Central memory CD8-positive, alpha-beta T cell (primary cell): Measurements from ENCODE around the gene KCNC1.

Source experiments
- ATAC-seq: fragments of 150-1000 bp; cut with Tn5 transposase; replicated peaks from 2 replicates; pipeline ENCODE4 v1.10.0; 2022; ENCODE audit warnings: mild to moderate bottlenecking, moderate FRiP score, moderate number of reproducible peaks; ENCODE audit not compliant: poor library complexity, severe bottlenecking; ENCODE audit errors: extremely low read depth
- DNase-seq, 2 donors: peaks; one replicate each; pipeline ENCODE4 v3.0.0; 2021; ENCODE audit warnings: low spot score in 2 of 2
- H3K27ac Mint-ChIP-seq: one replicate; pipeline ENCODE4 v1.8.0; 2022; ENCODE audit warnings: low read depth, mild to moderate bottlenecking, moderate library complexity, mixed read lengths
- H3K27me3 Mint-ChIP-seq: one replicate; pipeline ENCODE4 v1.8.0; 2022; ENCODE audit warnings: mixed read lengths
- H3K36me3 Mint-ChIP-seq: one replicate; pipeline ENCODE4 v1.8.0; 2022; ENCODE audit warnings: mild to moderate bottlenecking, moderate library complexity, mixed read lengths; ENCODE audit not compliant: insufficient read depth
- H3K4me1 Mint-ChIP-seq: one replicate; pipeline ENCODE4 v1.8.0; 2022; ENCODE audit warnings: mixed read lengths
- H3K4me3 Mint-ChIP-seq: one replicate; pipeline ENCODE4 v1.8.0; 2022; ENCODE audit warnings: mild to moderate bottlenecking, moderate library complexity, mixed read lengths
- H3K9me3 Mint-ChIP-seq: one replicate; pipeline ENCODE4 v1.8.0; 2022; ENCODE audit warnings: mixed read lengths

Gene KCNC1

GRCh38 chr11:17719028-17719937 lies 15.3 kb upstream of the KCNC1 start, which contains the start of gene MYOD1:
Gene MYOD1 (plus strand): TSS chr11:17719571. CDS start chr11:17719783, 212 bp downstream.
- no peak within 1 kb of the TSS for H3K27ac Mint-ChIP-seq
- H3K4me3 Mint-ChIP-seq, result no peak within 1 kb of the TSS

DNA sequence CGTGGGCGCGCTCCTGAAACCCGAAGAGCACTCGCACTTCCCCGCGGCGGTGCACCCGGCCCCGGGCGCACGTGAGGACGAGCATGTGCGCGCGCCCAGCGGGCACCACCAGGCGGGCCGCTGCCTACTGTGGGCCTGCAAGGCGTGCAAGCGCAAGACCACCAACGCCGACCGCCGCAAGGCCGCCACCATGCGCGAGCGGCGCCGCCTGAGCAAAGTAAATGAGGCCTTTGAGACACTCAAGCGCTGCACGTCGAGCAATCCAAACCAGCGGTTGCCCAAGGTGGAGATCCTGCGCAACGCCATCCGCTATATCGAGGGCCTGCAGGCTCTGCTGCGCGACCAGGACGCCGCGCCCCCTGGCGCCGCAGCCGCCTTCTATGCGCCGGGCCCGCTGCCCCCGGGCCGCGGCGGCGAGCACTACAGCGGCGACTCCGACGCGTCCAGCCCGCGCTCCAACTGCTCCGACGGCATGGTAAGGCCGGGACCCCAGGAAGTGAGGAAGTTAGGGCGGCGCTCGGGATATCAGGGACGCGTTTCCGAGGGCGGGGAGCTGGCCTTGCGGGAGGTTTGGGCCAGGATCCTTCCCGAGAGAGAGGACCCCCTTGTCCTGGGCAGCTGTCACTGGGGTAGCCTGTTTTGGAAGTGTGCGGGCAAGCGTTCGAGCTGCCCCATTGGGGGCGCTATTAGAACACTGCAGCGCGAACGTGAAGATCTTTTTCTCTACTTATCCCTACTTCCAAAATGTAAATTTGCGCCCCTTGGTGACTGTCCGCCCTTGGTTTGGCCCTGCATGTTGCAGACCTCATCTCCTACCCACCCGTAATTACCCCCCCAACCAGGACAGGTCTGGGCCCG lies 14.4 kb upstream of the KCNC1 start:
- ATAC-seq (no peak), DNase-seq (no peak)
- Mint-ChIP-seq H3K9me3 (no peaks in the 10 kb centered on the region), H3K36me3 (no peaks in the 10 kb centered on the region), H3K27ac (no peak overlapping the region), H3K4me1 (no peaks in the 10 kb centered on the region), H3K27me3 (peaks cover 34% of the 10 kb centered on the region), H3K4me3 (no peak overlapping the region)

More at GRCh38 chr11:17719028-17719937, 15.3 kb upstream of the KCNC1 start, which contains the start of gene MYOD1:
- no peak for DNase-seq
- no peak for ATAC-seq
- no peaks in the 10 kb centered on the region for H3K4me1 Mint-ChIP-seq
- no peaks in the 10 kb centered on the region for H3K9me3 Mint-ChIP-seq
- H3K27me3 Mint-ChIP-seq, result peaks cover 32% of the 10 kb centered on the region
- no peaks in the 10 kb centered on the region for H3K36me3 Mint-ChIP-seq

DNA sequence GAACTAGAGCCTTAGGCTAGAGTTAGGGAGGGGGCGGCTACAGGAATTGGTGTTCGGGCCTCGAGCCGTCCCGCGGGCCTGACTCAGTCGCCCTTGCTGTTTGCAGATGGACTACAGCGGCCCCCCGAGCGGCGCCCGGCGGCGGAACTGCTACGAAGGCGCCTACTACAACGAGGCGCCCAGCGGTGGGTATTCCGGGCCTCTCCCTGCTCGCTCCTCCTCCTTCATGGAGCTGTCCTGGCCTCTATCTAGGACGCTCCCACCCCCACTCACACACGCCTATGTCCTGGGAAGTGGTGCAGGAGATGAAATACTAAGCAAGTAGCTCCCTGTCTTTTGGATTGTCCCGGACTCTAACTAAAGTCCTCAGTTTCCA lies 13.8 kb upstream of the KCNC1 start:
- no peaks in the 10 kb centered on the region for H3K36me3 Mint-ChIP-seq
- peaks cover 34% of the 10 kb centered on the region for H3K27me3 Mint-ChIP-seq
- DNase-seq, result no peak
- H3K9me3 Mint-ChIP-seq, result no peaks in the 10 kb centered on the region
- no peaks in the 10 kb centered on the region for H3K4me1 Mint-ChIP-seq
- no peak overlapping the region for H3K4me3 Mint-ChIP-seq
- no peak for ATAC-seq
- no peak overlapping the region for H3K27ac Mint-ChIP-seq

DNA sequence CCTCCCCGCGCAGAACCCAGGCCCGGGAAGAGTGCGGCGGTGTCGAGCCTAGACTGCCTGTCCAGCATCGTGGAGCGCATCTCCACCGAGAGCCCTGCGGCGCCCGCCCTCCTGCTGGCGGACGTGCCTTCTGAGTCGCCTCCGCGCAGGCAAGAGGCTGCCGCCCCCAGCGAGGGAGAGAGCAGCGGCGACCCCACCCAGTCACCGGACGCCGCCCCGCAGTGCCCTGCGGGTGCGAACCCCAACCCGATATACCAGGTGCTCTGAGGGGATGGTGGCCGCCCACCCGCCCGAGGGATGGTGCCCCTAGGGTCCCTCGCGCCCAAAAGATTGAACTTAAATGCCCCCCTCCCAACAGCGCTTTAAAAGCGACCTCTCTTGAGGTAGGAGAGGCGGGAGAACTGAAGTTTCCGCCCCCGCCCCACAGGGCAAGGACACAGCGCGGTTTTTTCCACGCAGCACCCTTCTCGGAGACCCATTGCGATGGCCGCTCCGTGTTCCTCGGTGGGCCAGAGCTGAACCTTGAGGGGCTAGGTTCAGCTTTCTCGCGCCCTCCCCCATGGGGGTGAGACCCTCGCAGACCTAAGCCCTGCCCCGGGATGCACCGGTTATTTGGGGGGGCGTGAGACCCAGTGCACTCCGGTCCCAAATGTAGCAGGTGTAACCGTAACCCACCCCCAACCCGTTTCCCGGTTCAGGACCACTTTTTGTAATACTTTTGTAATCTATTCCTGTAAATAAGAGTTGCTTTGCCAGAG lies 13.2 kb upstream of the KCNC1 start:
- Mint-ChIP-seq H3K36me3 (no peaks in the 10 kb centered on the region), H3K4me3 (no peak overlapping the region), H3K9me3 (no peaks in the 10 kb centered on the region), H3K27ac (no peak overlapping the region), H3K27me3 (peaks cover 34% of the 10 kb centered on the region), H3K4me1 (no peaks in the 10 kb centered on the region)
- no peak for DNase-seq
- ATAC-seq, result no peak

- DNase-seq (no peak), ATAC-seq (no peak)
- no peaks in the 10 kb centered on the region for H3K36me3 Mint-ChIP-seq
- no peaks in the 10 kb centered on the region for H3K9me3 Mint-ChIP-seq
- H3K27ac Mint-ChIP-seq, result no peak overlapping the region
- no peaks in the 10 kb centered on the region for H3K4me1 Mint-ChIP-seq
- H3K27me3 Mint-ChIP-seq, result peaks cover 34% of the 10 kb centered on the region
- H3K4me3 Mint-ChIP-seq, result no peak overlapping the region
Observed at GRCh38 chr11:17722000-17722643, 12.5 kb upstream of the KCNC1 start.

DNA sequence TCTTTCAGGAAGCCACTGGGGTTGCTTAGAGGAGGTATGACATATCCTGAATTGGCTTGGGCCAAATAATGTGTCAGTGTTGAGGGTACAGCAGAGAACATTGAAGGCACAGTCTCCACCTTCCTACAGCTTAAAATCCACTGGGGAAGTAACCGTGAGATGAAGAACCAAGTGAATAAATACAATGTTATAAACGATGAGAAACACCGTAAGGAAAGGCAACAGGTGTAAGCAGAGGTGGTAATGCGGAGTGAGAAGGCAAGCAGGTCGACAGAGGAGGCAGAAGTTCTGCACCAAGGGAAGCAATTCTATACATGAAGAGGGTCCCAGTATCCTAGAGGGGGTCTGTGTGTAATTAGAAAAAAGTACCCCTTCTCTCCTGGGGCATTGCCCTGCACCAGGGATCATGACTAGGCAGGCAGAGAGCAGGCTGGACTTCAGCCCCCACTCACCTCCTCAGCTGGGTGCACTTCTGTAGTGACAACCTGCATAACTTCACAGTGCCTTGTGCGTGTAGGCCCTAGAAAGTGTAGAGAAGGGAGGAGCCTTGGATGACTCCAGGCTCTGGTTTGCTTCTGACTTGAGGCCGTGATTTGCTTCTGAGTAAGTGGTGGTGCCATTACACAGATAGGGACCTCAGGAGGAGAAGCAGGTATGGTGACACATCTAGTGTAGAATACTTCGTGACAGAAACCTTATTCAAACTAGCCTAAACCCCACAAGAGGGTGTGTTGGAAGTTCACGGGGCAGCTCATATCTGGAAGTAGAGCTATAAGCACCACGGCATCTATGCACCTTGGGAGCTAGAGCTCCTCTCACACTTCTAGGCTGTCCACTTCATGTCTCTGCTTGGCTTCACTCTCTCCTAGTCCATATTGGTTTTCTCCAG lies 10.3 kb upstream of the KCNC1 start:
- H3K27ac Mint-ChIP-seq, result no peak overlapping the region
- DNase-seq, result no peak
- peaks cover 43% of the 10 kb centered on the region for H3K27me3 Mint-ChIP-seq
- H3K4me1 Mint-ChIP-seq, result no peaks in the 10 kb centered on the region
- H3K36me3 Mint-ChIP-seq, result no peaks in the 10 kb centered on the region
- no peaks in the 10 kb centered on the region for H3K9me3 Mint-ChIP-seq
- ATAC-seq, result no peak
- no peak overlapping the region for H3K4me3 Mint-ChIP-seq

DNA sequence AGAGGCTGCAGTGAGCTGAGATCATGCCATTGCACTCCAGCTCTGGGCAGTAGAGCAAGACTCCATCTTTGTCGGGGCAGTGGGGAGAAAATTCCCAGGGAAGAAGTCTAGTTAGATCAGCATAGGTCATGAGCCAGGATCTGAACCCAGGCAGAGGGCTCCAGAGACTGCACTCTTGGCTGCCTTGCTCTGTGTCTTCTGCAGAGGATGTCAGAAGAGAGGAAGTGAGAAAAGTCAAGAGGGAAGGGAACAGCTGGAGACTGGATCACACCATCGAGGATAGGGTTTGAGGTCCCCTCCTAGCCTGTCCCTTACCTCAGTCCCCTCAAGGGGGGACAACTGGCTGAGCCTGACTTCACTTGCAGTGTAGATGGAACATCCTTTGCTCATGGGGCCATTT lies 9.4 kb upstream of the KCNC1 start:
- H3K9me3 Mint-ChIP-seq, result no peaks in the 10 kb centered on the region
- H3K36me3 Mint-ChIP-seq, result no peaks in the 10 kb centered on the region
- ATAC-seq (no peak), DNase-seq (no peak)
- H3K4me1 Mint-ChIP-seq, result no peaks in the 10 kb centered on the region
- no peak overlapping the region for H3K27ac Mint-ChIP-seq
- no peak overlapping the region for H3K4me3 Mint-ChIP-seq
- H3K27me3 Mint-ChIP-seq, result peaks cover 52% of the 10 kb centered on the region

- Mint-ChIP-seq H3K36me3 (no peaks in the 10 kb centered on the region), H3K4me3 (no peak overlapping the region), H3K4me1 (no peaks in the 10 kb centered on the region), H3K9me3 (no peaks in the 10 kb centered on the region), H3K27me3 (peaks cover 64% of the 10 kb centered on the region), H3K27ac (no peak overlapping the region)
- ATAC-seq (no peak), DNase-seq (no peak)
Observed at GRCh38 chr11:17730137-17730536, 4.4 kb upstream of the KCNC1 start.

DNA sequence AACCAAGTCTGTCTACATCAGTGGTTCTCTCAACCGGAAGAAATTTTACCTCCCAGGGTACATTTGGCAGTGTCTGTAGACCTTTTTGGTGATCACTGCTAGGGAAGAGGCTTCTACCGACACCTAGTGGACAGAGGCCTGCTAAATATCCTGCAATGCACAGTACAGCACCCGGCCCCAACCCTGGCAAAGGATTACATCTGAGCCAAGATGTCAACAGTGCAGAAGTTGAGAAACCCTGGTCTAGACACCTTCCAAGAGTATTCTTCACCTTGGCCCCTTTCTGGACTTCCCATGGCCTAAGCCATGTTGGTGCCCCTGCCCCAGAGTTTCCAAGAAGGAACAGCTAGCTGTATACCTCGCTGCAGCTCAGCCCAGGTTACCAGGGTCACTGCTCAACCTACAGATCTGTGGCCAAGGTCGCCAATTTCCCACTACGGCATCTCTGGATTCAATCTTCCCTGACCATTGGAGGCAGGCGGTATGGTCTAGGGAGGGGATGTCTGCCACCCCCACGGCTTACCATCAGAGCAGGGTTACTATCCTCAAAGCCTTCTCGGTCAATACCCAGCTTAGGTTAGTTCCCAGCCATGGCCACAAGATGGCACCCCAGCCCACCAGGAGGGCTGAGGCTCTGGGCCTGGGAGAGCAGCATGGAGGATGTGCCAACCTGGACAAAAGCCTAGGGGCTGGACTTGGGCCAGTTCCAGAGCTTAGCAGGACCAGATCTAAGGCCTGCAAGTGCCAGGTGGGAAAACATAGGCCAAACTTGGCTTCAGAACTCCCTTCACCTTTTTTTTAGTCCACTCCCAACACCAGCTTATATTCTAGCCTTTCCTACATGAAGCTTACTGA lies 3.7 kb upstream of the KCNC1 start:
- peak; percentile 24 to 42 for DNase-seq
- ATAC-seq, result peak; percentile 47
- Mint-ChIP-seq H3K27ac (no peak overlapping the region), H3K27me3 (peaks cover 64% of the 10 kb centered on the region), H3K4me1 (no peaks in the 10 kb centered on the region), H3K36me3 (no peaks in the 10 kb centered on the region), H3K4me3 (no peak overlapping the region), H3K9me3 (no peaks in the 10 kb centered on the region)

DNA sequence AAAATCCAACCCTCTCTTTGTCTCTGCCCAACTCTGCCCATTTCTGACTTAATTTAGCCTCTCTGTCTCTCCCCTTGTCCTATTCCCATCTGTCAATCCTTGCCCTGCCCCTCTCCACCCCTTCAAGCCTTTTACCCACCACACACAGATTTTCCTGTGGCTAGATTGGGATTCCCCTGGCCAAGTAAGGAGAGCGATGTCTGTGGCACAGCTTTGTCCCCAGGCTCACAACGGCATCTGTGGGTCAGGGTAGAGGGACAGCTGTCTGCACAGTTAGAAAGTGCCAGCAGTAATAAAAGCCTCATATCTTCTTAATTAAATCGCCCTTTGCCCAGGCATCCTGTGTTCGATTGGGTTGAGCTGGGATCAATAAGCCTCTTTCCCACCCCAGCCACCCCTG lies 1.3 kb upstream of the KCNC1 start:
- H3K4me3 Mint-ChIP-seq, result no peak overlapping the region
- ATAC-seq (no peak), DNase-seq (no peak)
- H3K9me3 Mint-ChIP-seq, result no peaks in the 10 kb centered on the region
- H3K27me3 Mint-ChIP-seq, result peaks cover 69% of the 10 kb centered on the region
- no peaks in the 10 kb centered on the region for H3K36me3 Mint-ChIP-seq
- H3K4me1 Mint-ChIP-seq, result no peaks in the 10 kb centered on the region
- no peak overlapping the region for H3K27ac Mint-ChIP-seq
